Measurements from ENCODE around the gene RXRA.

- TF ChIP-seq CTCF (IDR thresholded peaks at IDR 0.05), result no peak
- no peak for TF ChIP-seq POLR2A (IDR thresholded peaks at IDR 0.05)
Measured at GRCh38 chr9:134388289-134388808, 62.1 kb downstream of the RXRA start.
